GM23338 (cell line): ENCODE data around the gene ATG9A. TPM values are rescaled to one million over a fixed set of nuclear protein-coding genes. Genes with fewer than 3 reads are reported as not detected.

ENCODE experiments used
- ATAC-seq: fragments of 200-7000 bp; cut with Tn5 transposase; 3 replicates; pipeline ENCODE4 v1.9.1; 2020
- DNase-seq: peaks from one replicate; pipeline ENCODE4 v3.0.0-alpha.2; 2015; ENCODE audit warnings: low spot score
- H2AFZ ChIP-seq: fragments of 200-600 bp; sonication (generic); 2 replicates; pipeline ENCODE4 v1.8.0; 2016; ENCODE audit warnings: antibody characterized with exemption, mild to moderate bottlenecking, moderate library complexity
- H3F3A ChIP-seq: fragments of 200-600 bp; sonication (generic); replicated peaks from 2 replicates; pipeline ENCODE4 v1.8.0; 2017; ENCODE audit warnings: antibody characterized with exemption, mixed run types, low read depth
- H3K27ac ChIP-seq: fragments of 200-600 bp; sonication (generic); 2 replicates; pipeline ENCODE4 v1.6.1; 2016; ENCODE audit warnings: low read depth
- H3K27me3 ChIP-seq: fragments of 200-600 bp; sonication (generic); 2 replicates; pipeline ENCODE4 v1.8.0; 2016; ENCODE audit warnings: mild to moderate bottlenecking, mixed run types, moderate library complexity; ENCODE audit not compliant: insufficient read depth
- H3K36me3 ChIP-seq: fragments of 200-600 bp; sonication (generic); 2 replicates; pipeline ENCODE4 v1.8.0; 2016; ENCODE audit warnings: mild to moderate bottlenecking; ENCODE audit not compliant: insufficient read depth
- H3K4me1 ChIP-seq: fragments of 200-600 bp; sonication (generic); 2 replicates; pipeline ENCODE4 v1.8.0; 2016; ENCODE audit warnings: mild to moderate bottlenecking, moderate library complexity; ENCODE audit not compliant: insufficient read depth
- H3K4me2 ChIP-seq: fragments of 200-600 bp; sonication (generic); 2 replicates; pipeline ENCODE4 v1.7.1; 2017; ENCODE audit warnings: mixed run types
- H3K4me3 ChIP-seq: fragments of 200-600 bp; sonication (generic); 2 replicates; pipeline ENCODE4 v1.6.1; 2016; ENCODE audit warnings: mixed run types
- H3K79me2 ChIP-seq: fragments of 200-600 bp; sonication (generic); replicated peaks from 2 replicates; pipeline ENCODE4 v1.8.0; 2017; ENCODE audit warnings: mild to moderate bottlenecking; ENCODE audit not compliant: insufficient read depth
- H3K9me2 ChIP-seq: fragments of 200-600 bp; sonication (generic); 2 replicates; pipeline ENCODE4 v1.8.0; 2017; ENCODE audit not compliant: insufficient read depth
- H4K20me1 ChIP-seq: fragments of 200-600 bp; sonication (generic); replicated peaks from 2 replicates; pipeline ENCODE4 v1.8.0; 2017; ENCODE audit warnings: mild to moderate bottlenecking; ENCODE audit not compliant: insufficient read depth
- H3K27ac Mint-ChIP-seq: 2 replicates; pipeline ENCODE4 v1.8.0; 2020; ENCODE audit warnings: inconsistent platforms, mild to moderate bottlenecking, moderate library complexity, mixed read lengths
- H3K27me3 Mint-ChIP-seq: 3 replicates; pipeline ENCODE4 v1.8.0; 2022; ENCODE audit warnings: low read depth, mild to moderate bottlenecking, moderate library complexity, mixed read lengths, inconsistent platforms; ENCODE audit not compliant: insufficient read depth, poor library complexity
- H3K36me3 Mint-ChIP-seq: 3 replicates; pipeline ENCODE4 v1.8.0; 2021; ENCODE audit warnings: low read depth, mild to moderate bottlenecking, inconsistent platforms, moderate library complexity, mixed read lengths
- H3K4me1 Mint-ChIP-seq: 3 replicates; pipeline ENCODE4 v1.8.0; 2020; ENCODE audit warnings: mild to moderate bottlenecking, inconsistent platforms, mixed read lengths
- H3K4me3 Mint-ChIP-seq: 3 replicates; pipeline ENCODE4 v1.8.0; 2021; ENCODE audit warnings: moderate library complexity, mild to moderate bottlenecking, inconsistent platforms, mixed read lengths
- H3K9me3 Mint-ChIP-seq: 3 replicates; pipeline ENCODE4 v1.8.0; 2020; ENCODE audit warnings: moderate library complexity, mild to moderate bottlenecking, inconsistent platforms, mixed read lengths
- EZH2 ChIP-seq: fragments of 200-600 bp; sonication (generic); IDR thresholded peaks from one replicate; pipeline ENCODE4 v1.8.0; 2017; ENCODE audit warnings: antibody characterized with exemption, mild to moderate bottlenecking, low read depth; ENCODE audit not compliant: unreplicated experiment
- EZH2phosphoT487 ChIP-seq: fragments of 200-600 bp; sonication (generic); IDR thresholded peaks from one replicate; pipeline ENCODE4 v1.8.1; 2018; ENCODE audit warnings: antibody characterized with exemption; ENCODE audit not compliant: unreplicated experiment
- POLR2AphosphoS5 ChIP-seq: IDR thresholded peaks from 2 replicates; pipeline ENCODE4 v1.6.1; 2016; ENCODE audit warnings: antibody characterized with exemption, low read depth
- STAT1 ChIP-seq: IDR thresholded peaks from one replicate; pipeline ENCODE4 v1.6.1; 2016; ENCODE audit warnings: antibody characterized with exemption; ENCODE audit not compliant: unreplicated experiment
- ZNF331 ChIP-seq: fragments of 250-450 bp; sonication (Bioruptor Pico); IDR thresholded peaks from 2 replicates; pipeline ENCODE4 v1.5.0; 2020; ENCODE audit warnings: low read depth, mild to moderate bottlenecking, moderate library complexity
- polyA plus RNA-seq: library from polyadenylated mRNA; unstranded; fragments of >200 nt; fragmentation: Nextera tagmentation; extraction: Ambion mirVana; gene quantifications from 2 replicates; pipeline ENCODE4 v1.2.1, GENCODE V29; 2016
- total RNA-seq: library from RNA; depleted of rRNA; stranded (reverse); fragments of >200 nt; shearing (Covaris generic); gene quantifications from 2 replicates; pipeline ENCODE4 v1.2.3, GENCODE V29; 2014
- TF ChIP-seq, protein P1 (sequence below): fragments of 250-450 bp; sonication (Bioruptor Pico); IDR thresholded peaks from 2 replicates; pipeline ENCODE4 v1.5.0; 2020; ENCODE audit warnings: mild to moderate bottlenecking, moderate library complexity

The ATG9A gene
- total and polyA plus RNA-seq, 2 experiments from 2014 or later = 20.7 to 54.2 TPM

DNA sequence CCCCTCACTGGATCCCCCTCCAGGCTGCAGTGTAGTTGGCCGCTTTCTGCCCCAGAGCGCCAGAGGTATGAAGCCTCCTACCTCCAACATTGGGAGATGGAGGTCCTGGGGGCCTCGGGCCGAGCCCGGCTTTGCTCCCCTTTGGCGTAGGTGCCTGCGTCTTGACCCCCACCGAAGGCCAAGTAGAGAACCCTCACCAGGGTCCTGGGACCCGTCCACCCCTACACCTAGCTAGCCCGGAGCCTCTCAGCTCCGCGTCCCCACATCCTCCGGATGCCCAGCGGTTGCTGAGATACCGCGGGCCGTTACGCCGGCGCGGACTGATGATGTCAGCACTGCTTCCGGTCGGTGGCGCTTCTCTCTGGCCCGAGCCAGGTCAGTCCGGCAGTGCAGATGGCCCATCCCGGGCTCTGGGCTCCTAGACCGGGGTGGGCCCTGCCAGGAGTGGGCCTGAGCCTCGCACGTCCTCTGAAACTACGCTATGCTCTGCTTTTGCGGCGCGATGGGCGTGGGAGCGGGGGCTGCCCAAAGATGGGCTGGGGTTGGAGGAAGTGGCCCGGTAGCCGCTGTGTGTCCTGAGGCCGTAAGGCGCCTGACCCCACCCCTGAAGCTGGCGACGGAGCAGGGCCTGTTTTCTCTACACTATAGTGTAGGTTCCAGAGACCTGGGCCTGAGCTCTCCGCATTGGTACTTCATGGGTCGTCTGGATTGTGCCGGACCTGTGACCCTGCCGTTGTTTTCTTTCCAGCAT lies 15.9 kb upstream of the ATG9A start, which contains the start of the genes GLB1L and STK16 (continued):
- TF ChIP-seq POLR2AphosphoS5 = peak; percentile 91

DNA sequence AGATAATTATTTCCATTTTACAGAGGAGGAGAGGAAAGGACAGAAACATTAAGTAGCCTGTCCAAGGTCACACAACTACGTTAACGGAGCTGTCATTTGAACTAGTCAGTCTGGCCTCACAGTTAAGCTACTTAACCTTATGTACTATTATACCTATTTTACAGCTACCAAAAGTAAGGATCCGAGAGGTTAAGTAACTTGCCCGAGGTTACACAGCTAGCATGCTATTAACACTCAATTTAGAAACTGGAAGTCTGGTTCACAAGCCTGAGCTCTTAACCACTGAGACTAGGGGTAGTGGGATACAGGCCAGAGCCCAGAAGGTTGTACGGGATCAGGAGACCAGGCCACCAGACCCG lies 15.3 kb upstream of the ATG9A start:
- Histone ChIP-seq H3K27me3 (no peaks in the 10 kb centered on the region), H3K4me1 (peaks cover 8% of the 10 kb centered on the region), H4K20me1 (no peaks in the 10 kb centered on the region), H3K9me2 (no peaks in the 10 kb centered on the region), H3K27ac (no peak overlapping the region), H3K4me2 (peak overlapping the region; percentile 95), H3K4me3 (peak overlapping the region; percentile 83), H3K36me3 (no peaks in the 10 kb centered on the region), H2AFZ (peak overlapping the region; percentile 91; the same call in 1 of the 2 replicates), H3K79me2 (0 out of 2 replicates have a peak, but pooled peaks cover 4% of the 10 kb centered on the region), H3F3A (no peaks in the 10 kb centered on the region)
- Mint-ChIP-seq H3K4me3 (peak overlapping the region; percentile 96), H3K4me1 (peaks cover 23% of the 10 kb centered on the region), H3K27me3 (peaks cover 8% of the 10 kb centered on the region), H3K9me3 (no peaks in the 10 kb centered on the region), H3K36me3 (peaks cover 22% of the 10 kb centered on the region), H3K27ac (peak overlapping the region; percentile 86)
- ATAC-seq (no peak), DNase-seq (no peak)
- TF ChIP-seq, protein P1, sequence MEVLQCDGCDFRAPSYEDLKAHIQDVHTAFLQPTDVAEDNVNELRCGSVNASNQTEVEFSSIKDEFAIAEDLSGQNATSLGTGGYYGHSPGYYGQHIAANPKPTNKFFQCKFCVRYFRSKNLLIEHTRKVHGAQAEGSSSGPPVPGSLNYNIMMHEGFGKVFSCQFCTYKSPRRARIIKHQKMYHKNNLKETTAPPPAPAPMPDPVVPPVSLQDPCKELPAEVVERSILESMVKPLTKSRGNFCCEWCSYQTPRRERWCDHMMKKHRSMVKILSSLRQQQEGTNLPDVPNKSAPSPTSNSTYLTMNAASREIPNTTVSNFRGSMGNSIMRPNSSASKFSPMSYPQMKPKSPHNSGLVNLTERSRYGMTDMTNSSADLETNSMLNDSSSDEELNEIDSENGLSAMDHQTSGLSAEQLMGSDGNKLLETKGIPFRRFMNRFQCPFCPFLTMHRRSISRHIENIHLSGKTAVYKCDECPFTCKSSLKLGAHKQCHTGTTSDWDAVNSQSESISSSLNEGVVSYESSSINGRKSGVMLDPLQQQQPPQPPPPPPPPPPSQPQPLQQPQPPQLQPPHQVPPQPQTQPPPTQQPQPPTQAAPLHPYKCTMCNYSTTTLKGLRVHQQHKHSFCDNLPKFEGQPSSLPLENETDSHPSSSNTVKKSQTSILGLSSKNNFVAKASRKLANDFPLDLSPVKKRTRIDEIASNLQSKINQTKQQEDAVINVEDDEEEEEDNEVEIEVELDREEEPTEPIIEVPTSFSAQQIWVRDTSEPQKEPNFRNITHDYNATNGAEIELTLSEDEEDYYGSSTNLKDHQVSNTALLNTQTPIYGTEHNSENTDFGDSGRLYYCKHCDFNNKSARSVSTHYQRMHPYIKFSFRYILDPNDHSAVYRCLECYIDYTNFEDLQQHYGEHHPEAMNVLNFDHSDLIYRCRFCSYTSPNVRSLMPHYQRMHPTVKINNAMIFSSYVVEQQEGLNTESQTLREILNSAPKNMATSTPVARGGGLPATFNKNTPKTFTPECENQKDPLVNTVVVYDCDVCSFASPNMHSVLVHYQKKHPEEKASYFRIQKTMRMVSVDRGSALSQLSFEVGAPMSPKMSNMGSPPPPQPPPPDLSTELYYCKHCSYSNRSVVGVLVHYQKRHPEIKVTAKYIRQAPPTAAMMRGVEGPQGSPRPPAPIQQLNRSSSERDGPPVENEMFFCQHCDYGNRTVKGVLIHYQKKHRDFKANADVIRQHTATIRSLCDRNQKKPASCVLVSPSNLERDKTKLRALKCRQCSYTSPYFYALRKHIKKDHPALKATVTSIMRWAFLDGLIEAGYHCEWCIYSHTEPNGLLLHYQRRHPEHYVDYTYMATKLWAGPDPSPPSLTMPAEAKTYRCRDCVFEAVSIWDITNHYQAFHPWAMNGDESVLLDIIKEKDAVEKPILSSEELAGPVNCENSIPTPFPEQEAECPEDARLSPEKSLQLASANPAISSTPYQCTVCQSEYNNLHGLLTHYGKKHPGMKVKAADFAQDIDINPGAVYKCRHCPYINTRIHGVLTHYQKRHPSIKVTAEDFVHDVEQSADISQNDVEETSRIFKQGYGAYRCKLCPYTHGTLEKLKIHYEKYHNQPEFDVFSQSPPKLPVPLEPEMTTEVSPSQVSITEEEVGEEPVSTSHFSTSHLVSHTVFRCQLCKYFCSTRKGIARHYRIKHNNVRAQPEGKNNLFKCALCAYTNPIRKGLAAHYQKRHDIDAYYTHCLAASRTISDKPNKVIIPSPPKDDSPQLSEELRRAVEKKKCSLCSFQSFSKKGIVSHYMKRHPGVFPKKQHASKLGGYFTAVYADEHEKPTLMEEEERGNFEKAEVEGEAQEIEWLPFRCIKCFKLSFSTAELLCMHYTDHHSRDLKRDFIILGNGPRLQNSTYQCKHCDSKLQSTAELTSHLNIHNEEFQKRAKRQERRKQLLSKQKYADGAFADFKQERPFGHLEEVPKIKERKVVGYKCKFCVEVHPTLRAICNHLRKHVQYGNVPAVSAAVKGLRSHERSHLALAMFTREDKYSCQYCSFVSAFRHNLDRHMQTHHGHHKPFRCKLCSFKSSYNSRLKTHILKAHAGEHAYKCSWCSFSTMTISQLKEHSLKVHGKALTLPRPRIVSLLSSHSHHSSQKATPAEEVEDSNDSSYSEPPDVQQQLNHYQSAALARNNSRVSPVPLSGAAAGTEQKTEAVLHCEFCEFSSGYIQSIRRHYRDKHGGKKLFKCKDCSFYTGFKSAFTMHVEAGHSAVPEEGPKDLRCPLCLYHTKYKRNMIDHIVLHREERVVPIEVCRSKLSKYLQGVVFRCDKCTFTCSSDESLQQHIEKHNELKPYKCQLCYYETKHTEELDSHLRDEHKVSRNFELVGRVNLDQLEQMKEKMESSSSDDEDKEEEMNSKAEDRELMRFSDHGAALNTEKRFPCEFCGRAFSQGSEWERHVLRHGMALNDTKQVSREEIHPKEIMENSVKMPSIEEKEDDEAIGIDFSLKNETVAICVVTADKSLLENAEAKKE = no peak

DNA sequence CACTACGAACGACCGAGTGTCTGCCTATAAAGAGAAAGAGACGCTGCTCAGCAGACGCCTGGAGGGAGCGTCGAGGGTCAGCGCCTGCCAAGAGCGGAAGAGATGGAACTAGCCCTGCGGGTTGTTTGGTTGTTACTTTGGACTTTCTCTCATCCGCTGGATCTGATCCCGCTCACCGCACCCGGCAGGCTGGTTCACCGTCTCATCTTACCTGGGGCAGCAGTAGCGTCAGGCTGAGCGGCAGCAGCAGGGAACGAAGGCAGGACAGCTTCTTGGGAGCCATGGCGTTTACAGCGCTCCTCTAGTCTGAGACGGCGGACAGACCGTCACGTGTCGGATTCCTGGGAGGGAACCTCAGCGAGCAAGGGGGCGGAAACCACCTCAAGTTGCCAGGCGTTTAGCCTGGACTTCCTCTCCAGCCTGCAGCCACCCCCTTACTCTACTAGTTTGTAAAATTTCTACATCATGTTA lies 13.9 kb upstream of the ATG9A start:
- peak overlapping the region; percentile 23; the same call in 1 of the 2 replicates for H3K4me3 ChIP-seq
- no peaks in the 10 kb centered on the region for H3F3A ChIP-seq
- H3K4me2 ChIP-seq = no peak overlapping the region
- no peaks in the 10 kb centered on the region for H3K27me3 ChIP-seq
- H3K4me1 Mint-ChIP-seq = peaks cover 10% of the 10 kb centered on the region
- peaks cover 9% of the 10 kb centered on the region; the same call in 2 of the 3 replicates for H3K36me3 Mint-ChIP-seq
- H3K36me3 ChIP-seq = no peaks in the 10 kb centered on the region
- H3K4me3 Mint-ChIP-seq = peak overlapping the region; percentile 37; the same call in 1 of the 3 replicates
- H4K20me1 ChIP-seq = no peaks in the 10 kb centered on the region
- H3K9me3 Mint-ChIP-seq = no peaks in the 10 kb centered on the region
- H3K27ac Mint-ChIP-seq = no peak overlapping the region
- H3K9me2 ChIP-seq = no peaks in the 10 kb centered on the region
- ATAC-seq = peak; percentile 3; the same call in 1 of the 3 replicates
- 0 out of 2 replicates have a peak, but pooled peaks cover 4% of the 10 kb centered on the region for H3K79me2 ChIP-seq
- peak; percentile 54 for DNase-seq
- H3K27me3 Mint-ChIP-seq = peaks cover 8% of the 10 kb centered on the region
- peak overlapping the region; percentile 59; the same call in 1 of the 2 replicates for H2AFZ ChIP-seq
- peaks cover 8% of the 10 kb centered on the region for H3K4me1 ChIP-seq
- no peak overlapping the region for H3K27ac ChIP-seq
- TF ChIP-seq EZH2 (no peak), STAT1 (no peak), EZH2phosphoT487 (no peak), ZNF331 (CRISPR knock-in tag) (no peak), POLR2AphosphoS5 (no peak)
